Ishikawa (cell line): ENCODE data around the gene MST1R.

Source experiments
- CEBPB ChIP-seq: IDR thresholded peaks from 2 replicates; pipeline ENCODE4 v1.6.1; 2012
- CREB1 ChIP-seq: IDR thresholded peaks from 2 replicates; pipeline ENCODE4 v1.6.1; 2012; ENCODE audit warnings: low read depth
- EGR1 ChIP-seq: IDR thresholded peaks from 2 replicates; pipeline ENCODE4 v1.6.1; 2012
- EP300 ChIP-seq: IDR thresholded peaks from 2 replicates; pipeline ENCODE4 v1.6.1; 2012; ENCODE audit warnings: borderline replicate concordance
- FOXM1 ChIP-seq: IDR thresholded peaks from 2 replicates; pipeline ENCODE4 v1.6.1; 2012; ENCODE audit warnings: low read depth, borderline replicate concordance
- MAX ChIP-seq: IDR thresholded peaks from 2 replicates; pipeline ENCODE4 v1.6.1; 2012
- NFIC ChIP-seq: IDR thresholded peaks from 2 replicates; pipeline ENCODE4 v1.6.1; 2012
- RAD21 ChIP-seq: IDR thresholded peaks from 2 replicates; pipeline ENCODE4 v1.6.1; 2012; ENCODE audit warnings: low read depth
- REST ChIP-seq: IDR thresholded peaks from 2 replicates; pipeline ENCODE4 v1.6.1; 2012; ENCODE audit warnings: low read depth, mild to moderate bottlenecking
- TAF1 ChIP-seq: IDR thresholded peaks from 2 replicates; pipeline ENCODE4 v1.6.1; 2012; ENCODE audit warnings: low read depth, mild to moderate bottlenecking
- YY1 ChIP-seq: IDR thresholded peaks from 2 replicates; pipeline ENCODE4 v1.6.1; 2012; ENCODE audit warnings: low read depth
- ZBTB7A ChIP-seq: IDR thresholded peaks from 2 replicates; pipeline ENCODE4 v1.6.1; 2012; ENCODE audit warnings: low read depth

- TF ChIP-seq TAF1: no peak
- no peak for TF ChIP-seq CEBPB
- TF ChIP-seq REST: no peak
- no peak for TF ChIP-seq EP300
- TF ChIP-seq MAX: no peak
- TF ChIP-seq FOXM1: no peak
- TF ChIP-seq YY1: no peak
- TF ChIP-seq RAD21: no peak
- no peak for TF ChIP-seq CREB1
- no peak for TF ChIP-seq ZBTB7A
- no peak for TF ChIP-seq EGR1
- no peak for TF ChIP-seq NFIC
These were observed 11.2 kb upstream of the MST1R start for GRCh38 chr3:49914906-49915305.
